Stimulated activated CD8-positive, alpha-beta memory T cell treated with anti-CD3 and anti-CD28 coated beads, Interleukin-15, amount 100 ng/mL, for 4 hours (primary cell): Measurements from ENCODE around the gene PFDN4.
"Not testable (repeated sequence)": the region's sequence is repeated elsewhere in the genome, so short reads cannot be mapped to it uniquely, and the experiment has no call there.

Experiments used
- DNase-seq, 2 donors: peaks; one replicate each; pipeline ENCODE4 v3.0.0-alpha.2; 2020; ENCODE audit warnings: low read depth in 2 of 2

Gene PFDN4

DNA sequence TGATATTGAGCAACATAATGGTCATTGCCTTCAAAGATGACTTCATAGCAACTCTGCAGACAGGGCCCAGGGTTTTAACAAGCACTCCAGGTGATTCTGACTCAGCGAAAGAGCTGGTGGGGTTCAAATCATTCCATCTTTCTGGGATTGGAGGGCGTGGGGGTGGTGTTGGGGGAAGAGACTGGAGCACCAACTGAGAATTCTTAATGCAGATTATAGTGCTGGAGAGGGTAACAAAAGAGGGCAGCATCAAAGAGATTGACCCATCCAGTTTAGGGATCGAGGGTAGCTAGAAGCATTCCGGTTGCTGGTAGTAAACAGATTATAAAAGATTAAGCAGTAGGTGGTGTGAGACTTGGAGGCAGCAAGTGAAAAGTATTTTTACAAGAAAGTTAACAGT is 15.9 kb downstream of the PFDN4 start:
- no peak for DNase-seq

DNA sequence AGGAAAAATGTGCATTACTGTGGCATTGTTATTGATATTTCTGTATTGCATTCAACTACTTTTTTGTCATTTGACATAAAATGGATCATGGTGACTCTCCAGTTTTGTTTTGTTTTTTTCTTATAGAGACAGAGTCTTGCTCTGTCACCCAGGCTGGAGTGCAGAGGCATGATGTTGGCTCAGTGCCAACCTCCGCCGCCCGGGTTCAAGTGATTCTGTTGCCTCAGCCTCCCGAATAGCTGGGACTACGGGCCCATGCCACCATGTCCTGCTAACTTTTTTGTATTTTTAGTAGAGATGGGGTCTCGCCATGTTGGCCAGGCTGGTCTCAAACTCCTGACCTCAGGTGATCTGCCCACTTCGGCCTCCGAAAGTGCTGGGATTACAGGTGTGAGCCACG is 16.8 kb downstream of the PFDN4 start:
- DNase-seq, result not testable (repeated sequence)

DNA sequence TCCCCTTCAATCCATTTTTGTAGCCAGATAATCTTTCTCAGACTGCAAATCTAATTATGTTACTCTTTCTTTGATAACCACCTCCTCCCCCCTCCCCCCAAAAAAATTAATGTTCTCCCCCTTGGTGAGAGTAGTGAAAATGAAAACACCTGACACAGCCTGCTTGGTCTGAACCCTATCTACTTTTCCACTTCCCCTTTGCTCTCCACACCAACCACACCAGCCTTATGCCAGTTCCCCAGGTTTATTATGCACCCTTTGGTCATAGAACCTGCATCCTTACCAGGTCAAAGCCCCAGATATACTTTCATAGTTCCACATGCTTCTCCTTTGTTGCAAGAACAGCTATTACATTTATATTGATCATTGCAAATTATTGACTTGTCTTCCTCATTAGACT is 19.4 kb downstream of the PFDN4 start:
- DNase-seq, result no peak

DNA sequence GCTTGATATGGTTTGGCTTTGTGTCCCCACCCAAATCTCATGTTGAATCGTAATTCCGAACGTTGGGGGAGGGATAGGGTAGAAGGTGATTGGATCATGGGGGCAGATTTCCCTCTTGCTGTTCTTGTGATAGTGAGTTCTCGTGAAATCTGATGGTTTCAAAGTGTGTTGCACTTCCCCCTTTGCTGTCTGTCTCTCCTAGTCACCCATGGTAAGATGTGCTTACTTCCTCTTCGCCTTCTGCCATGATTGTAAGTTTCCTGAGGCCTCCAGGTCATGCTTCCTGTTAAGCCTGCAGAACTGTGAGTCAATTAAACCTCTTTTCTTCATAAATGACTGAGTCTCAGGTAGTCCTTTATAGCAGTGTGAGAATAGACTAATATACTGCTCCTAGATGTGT is 19.9 kb downstream of the PFDN4 start:
- no peak for DNase-seq

DNA sequence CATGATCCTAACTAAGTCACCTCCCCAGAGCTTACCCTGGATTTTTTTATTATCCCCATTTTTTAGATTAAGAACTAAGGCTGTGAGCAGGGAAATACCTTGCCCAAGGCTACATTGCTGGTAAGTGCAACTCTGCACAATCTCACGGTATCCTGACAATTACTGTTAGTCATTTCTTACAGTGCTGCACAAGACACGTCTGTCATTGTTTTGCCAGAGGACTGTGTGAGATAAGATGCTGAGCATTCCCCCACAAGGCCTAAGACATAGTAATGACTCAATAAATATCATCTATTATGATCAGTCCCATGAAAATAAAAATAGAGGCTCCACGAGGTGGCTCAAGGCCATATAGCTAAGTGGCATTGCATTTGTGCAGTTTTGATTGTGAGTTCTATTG is 21.0 kb downstream of the PFDN4 start:
- DNase-seq, result no peak

DNA sequence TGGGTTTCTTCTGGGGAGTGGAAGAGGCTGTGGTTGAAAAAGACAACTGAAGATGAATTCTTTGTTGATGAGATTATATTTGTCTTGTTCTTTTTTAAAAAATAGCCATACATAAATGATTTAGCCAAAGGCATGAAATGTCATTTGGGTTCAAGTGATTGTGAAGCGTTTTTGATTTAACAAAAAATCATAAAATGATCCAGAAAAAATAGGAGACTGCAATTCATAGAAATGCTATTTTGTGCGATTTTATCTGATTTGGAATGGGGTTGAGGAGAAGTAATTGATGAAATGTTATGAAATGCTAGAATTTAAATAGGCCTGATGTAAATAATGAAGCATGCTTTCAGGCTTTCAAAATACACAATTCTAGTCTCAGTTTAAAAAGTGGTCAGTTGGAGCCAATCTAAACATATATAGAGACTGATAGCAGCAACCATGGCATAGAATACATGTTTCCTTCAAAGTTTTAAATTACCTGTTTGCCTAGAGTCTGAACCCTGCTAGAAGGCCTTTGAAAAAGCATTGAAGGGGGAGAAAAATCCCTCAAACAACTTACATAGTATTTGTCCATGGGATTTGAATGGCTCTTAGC is 21.8 kb downstream of the PFDN4 start:
- no peak for DNase-seq

DNA sequence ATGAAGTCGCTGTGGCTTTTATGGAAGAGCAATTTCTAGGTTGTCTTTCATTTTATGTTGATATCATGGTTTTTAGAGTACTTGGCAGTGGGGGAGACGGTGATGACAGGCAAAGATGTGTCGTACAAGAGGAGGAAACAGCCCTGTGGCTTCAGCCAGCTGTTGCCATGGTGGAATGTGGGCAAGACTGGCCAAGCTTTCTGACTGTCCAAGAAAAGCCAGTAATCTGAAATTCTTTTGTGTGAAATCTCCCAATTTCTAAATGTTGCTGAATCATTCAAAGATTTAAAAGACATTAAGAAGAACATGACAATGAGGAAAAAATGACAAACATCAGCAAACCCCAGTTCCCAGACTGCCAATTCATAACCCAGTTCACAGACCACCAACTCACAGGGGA is 23.1 kb downstream of the PFDN4 start:
- no peak for DNase-seq

DNA sequence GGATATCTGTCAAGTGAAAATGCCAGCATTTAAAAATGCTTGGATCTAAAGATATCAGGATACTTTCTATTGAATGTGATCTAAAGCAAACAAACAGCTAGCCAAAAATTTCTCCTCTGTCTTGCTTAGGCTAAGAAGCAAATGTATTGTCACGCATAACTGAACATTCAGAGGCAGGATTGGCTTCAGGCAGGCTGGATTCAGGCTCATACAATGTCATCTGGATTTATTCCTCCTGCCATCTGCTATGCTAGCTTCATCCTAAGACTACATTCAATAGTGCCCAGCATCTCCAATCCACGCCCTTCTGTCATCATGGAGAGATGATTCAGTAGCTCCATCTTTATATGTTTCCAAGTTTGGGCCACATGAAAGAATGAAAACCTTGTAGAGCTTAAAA is 27.1 kb downstream of the PFDN4 start:
- no peak for DNase-seq

DNA sequence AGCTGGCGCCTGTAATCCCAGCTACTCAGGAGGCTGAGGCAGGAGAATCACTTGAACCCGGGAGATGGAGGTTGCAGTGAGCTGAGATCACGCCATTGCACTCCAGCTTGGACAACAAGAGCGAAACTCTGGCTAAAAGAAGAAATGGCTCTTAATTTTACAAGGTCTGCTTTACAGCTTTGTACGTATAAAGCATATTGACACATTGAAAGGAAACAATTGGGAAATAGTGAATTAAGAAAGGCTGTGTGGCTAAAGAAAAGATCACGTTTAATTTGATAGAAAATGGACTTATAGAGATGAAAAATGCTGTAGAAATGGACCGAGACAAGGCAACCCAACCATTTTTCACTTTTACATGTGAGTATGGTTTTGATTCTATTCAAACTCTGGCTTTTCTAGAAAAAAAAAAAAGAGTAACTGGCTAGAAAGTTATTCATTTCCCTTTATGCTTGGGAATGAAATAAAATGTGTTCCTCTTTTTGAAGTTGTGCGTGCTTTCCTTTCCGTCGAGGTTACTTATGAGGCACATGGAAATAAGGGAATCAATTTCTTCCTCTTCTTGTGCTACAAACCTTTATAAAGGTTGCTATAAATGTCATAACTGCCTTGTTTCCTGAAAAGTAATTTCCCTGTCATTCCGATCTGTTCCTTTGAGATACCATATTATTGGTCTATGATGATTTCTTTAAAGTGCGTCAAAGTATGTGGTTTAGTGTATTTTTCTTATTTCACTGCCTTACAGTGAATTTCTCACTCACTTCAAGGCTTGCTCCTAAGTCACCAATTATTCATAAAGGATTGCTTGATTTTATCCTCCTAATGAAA is 29.4 kb downstream of the PFDN4 start:
- no peak for DNase-seq

DNA sequence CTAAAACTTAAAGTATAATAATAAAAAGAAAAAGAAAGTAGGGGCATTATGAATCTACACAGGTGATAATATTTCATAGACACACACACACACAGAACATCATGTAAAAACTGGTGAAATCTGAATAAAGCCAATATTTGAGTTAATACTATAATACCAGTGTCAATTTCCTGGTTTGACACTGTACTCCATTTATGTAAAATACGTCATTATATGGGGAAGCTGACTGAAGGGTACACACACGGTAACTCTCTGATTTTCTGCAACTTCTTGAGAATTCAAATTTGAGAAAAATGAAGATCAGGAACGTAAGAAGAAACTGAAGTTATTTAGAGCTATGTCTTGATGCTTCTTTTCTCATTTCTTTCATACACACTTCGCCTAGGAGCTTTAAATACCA is 36.2 kb downstream of the PFDN4 start:
- DNase-seq, result no peak

DNA sequence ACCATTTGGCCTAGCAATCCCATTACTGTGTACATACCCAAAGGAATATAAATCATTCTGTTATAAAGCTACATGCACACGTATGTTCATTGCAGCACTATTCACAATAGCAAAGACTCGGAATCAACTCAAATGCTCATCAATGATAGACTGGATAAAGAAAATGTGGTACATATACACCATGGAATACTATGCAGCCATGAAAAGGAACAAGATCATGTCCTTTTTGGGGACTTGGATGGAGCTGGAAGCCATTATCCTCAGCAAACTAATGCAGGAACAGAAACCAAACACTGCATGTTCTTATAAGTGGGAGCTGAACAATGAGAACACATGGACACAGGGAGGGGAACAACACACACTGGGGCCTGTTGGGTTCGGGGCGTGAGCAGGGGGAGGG is 40.8 kb downstream of the PFDN4 start:
- not testable (repeated sequence) for DNase-seq

DNA sequence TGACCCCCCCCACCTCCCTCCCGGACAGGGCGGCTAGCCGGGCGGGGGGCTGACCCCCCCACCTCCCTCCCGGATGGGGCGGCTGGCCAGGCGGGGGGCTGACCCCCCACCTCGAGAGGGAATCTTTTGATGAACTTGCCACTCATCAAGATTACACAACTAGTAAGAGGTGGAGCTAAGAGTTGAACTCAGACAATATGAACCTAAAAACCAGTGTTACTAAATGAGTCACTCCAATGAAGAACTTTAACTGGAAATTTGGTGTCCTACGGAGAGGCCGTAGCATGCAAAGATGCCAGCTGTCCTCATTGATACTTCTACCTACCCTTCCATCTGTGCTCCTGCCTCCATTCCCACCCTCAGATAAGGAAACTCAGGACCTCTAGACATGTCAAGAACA is 42.8 kb downstream of the PFDN4 start:
- DNase-seq, result no peak

DNA sequence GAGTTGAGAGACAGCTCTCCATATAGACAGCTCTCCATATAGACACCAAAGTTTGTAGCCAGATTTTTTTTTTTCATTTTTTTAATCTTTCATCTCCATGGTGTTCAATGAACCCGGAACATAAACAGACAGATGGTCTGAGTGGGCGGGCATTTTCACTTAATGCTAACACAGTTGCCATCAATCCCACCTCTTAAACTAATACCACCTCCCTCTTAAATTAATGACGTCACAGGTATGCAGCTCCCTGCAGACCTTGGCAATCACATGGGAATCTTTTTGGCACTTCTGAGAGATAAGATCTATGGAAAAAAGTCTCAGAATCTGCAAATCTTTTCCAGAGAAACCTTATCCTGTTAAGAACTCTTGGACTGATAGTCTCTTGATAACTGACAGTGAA is 43.2 kb downstream of the PFDN4 start:
- no peak for DNase-seq

DNA sequence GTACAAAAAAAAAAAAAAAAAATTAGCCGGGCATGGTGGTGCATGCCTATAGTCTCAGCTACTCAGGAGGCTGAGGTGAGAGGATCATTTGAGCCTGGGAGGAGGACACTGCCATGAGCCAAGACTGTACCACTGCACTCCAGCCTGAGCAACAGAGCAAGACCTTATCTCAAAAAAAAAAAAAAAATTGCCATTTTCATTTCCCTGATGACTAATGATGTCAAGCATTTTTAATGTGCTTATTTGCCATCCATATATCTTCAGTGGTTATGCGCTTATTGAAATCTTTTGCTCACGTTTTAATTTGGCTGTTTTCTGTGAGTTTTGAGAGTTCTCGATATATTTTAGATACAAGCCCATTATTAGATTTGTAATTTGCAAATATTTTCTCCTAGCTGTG is 46.7 kb downstream of the PFDN4 start:
- no peak for DNase-seq

DNA sequence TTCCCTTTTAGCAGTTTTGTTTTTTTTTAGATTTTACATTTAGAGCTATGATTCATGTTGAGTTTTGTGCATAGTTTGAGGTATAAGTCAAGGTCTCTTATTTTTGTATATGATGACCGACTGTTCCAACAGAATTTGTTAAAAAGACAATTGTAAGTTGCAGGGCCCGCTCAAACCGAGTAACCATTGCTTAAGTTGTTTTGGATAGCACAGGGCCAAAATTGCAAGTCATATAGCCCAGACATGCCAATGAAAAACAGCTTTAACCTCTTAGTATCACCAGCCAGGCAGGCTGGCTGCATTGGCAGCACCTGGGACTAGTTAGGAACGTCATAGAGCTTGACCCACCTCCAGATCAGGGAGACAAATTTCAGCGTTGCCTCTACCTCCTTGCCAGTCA is 47.3 kb downstream of the PFDN4 start:
- DNase-seq, result no peak

DNA sequence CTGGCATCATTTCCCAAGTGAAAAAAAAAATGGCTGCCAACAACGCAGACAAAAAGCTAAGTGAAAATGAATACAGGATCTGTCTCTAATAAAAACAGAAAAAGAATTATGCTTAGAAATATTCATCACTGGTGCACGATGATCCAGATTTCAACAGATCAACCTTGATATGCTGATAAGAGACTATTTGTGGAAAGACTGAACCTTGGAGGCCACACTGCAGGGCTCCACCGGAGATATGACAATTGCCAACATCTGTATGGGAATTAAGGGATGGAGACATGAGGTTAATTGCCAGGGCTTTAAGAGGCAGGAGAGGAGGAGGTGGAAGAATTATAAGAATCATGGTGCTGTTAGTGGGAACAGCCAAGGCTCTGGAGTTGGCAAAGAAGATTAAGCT is 48.3 kb downstream of the PFDN4 start:
- DNase-seq, result no peak

DNA sequence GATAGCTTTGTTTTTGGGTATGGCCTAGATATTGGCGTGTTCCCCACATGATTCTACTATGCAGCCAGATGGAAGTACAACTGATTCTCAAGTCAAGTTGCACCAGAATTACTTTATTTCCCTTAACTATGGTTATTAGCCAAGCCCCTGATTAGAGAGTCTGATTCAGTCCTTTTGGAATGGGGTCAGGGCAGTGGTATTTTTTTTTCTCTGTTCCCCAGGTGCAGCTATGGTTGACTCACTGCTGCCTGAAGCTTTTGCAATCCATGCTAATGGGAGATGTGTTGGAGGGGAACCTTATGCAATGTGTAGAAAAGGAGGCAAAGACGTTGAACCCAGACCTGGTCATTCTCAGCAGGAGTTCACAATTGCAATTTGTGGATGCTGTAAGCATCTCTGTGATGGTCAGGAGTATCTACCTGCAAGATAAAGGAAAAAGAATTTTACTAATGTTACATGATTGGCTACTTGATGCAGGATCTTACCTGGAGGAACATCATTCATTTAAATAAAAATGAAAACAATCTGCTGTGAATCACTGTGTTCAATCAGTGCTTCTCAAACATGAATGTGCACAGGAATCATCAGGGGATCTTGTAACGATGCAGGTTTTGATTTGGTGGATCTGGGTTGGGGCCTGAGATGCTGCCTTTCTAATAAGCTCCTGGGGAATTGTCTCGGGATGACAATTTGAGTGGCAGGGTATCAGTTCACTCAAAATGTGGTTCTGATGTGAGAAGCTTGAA is 49.4 kb downstream of the PFDN4 start:
- DNase-seq, result no peak

DNA sequence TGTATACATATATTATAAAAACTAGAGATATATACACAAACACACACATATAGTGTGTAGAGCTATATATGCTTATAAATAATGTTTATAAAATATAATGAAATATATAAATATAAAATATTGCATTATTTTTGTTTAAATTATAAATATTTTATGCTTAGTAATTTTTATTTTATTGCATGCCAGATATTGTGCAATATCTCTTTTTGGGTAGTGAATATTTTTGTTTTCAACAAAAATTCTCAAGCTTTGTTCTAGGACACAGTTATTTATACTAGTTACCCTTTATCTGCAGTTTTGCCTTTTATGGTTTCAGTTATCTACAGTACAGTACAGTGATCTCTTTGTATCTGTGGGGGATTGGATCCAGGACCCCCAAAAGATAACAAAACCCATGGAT is 52.2 kb downstream of the PFDN4 start:
- DNase-seq, result no peak

DNA sequence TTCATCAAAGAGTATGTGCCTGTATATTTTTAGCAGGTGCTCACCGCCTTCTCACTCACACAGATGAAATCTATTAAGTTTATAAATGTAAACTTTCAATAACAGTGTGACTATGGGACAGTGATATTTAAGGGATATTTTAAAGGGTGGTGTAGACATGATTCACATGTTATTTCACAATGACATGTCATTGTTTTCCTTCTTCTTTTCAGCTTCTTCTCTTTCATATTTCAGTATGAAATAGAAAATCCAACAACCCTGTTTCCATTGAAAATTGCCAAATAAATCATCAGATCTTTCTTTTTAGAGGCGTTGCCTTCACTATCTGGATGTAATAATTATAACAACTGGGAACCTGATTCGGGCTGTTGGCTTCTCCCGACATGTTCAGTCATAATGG is 54.8 kb downstream of the PFDN4 start:
- no peak for DNase-seq

DNA sequence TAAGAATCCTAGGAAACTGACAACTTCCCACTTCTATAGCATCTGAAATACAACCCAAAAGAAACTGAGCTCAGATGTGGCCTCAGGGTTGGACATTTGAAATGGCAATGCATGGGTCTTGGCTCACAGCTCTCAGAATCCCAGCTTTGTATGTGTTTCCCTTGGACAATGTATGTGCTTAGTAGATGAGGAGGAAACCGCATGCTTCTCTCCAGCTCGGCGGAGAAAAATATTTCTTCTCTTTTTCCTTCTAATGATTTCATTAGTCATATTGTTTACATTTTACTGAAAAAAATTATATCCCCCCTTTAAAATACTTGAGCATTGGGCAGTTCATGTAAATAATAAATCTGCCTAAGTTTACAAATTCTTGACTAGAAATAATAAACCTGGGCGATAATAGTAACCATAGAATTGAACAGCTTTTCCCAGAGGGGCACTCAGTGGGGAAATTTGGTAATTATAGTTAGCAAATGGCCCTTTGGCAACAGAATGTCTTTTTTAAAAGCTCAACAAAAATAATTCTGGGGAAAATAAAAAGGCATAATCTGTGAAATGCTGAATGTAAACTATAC is 55.3 kb downstream of the PFDN4 start:
- no peak for DNase-seq

DNA sequence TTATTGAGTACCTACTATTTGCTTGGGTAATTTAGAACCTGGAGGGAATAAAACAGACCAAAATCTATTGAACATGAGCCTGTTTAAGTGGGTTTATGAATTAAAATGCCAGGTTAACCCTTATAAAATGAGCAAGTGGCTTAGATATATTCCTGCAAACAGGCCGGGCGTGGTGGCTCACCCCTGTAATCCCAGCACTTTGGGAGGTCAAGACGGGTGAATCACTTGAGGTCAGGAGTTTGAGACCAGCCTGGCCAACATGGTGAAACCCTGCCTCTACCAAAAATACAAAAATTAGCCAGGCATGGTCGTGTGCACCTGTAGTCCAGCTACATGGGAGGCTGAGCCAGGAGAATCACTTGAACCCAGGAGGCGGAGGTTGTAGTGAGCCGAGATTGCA is 57.9 kb downstream of the PFDN4 start:
- not testable (repeated sequence) for DNase-seq

DNA sequence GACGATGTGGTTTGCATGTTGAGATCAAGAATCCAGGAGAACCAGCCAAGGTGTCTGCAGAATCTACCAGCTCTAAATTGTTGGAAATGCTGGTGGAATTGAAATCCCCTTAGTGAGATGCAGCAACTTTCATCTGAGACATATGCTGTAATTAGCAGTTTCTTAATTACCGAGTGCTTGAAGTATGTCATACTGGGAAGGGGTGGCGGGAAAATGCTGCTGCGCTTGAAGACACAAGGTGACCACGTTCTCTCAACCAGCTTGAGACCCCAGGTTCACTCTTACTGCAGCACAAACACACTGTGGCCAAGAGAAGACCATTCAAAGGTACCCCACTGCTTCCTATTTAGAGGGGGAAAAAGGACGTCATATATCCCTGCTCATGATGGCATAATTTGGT is 59.0 kb downstream of the PFDN4 start:
- DNase-seq, result no peak
